HG03460 (cell line): Measurements from ENCODE around the gene SLC2A4.

Source experiments
- ATAC-seq: cut with Tn5 transposase; IDR thresholded peaks from one replicate; pipeline ENCODE4 v1.9.1; 2021; ENCODE audit not compliant: unreplicated experiment

SLC2A4 gene

DNA sequence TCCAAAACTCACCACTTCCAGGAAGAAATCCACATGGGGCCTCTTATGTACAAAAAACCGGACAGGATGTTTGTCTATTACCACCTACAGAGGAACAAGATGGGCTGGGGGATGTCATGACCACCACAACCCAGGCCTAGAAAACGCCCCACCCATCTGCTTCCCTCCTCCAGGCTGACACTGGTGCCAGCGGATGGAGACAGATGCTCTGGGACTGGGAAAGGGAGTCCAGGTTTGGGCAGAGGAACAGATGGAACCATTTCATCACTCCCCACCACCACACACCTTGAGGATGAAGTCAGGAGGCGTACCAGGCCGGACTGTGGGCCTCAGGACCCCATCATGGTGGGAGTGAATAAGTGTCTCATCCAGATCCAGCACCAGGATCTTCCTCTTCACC is 34.7 kb upstream of the SLC2A4 start:
- ATAC-seq: no peak

DNA sequence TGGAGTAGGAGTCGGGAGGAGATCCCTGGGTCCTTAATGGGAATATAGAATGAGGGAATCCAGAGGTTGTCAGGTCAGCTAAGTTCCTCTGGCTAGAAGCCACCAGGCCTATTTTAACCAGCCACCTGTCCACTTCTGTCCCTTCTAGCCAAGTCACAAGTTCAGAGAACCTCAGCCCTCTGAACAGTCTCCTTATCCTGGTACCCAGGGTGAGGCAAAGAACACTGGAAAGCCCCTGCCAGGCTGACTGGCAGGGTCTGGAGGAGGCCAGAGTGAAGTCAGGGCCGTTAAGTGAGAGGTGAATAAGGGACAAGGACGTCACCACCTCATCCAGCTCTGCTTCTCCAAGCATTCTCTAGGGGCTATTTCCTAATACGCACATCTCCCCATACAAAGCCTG is 32.7 kb upstream of the SLC2A4 start:
- ATAC-seq: no peak

- ATAC-seq: no peak
Observed at GRCh38 chr17:7249214-7249613, 32.3 kb upstream of the SLC2A4 start.

- ATAC-seq: no peak
Observed at GRCh38 chr17:7249830-7250229, 31.7 kb upstream of the SLC2A4 start.

GRCh38 chr17:7250695-7251627 is 30.6 kb upstream of the SLC2A4 start:
- no peak for ATAC-seq

GRCh38 chr17:7251661-7252175 is 29.8 kb upstream of the SLC2A4 start, which contains the start of gene CTDNEP1:
Gene CTDNEP1 (minus strand): TSS chr17:7251734. CDS start chr17:7251296, 438 bp downstream.
- ATAC-seq: peak; percentile 82

DNA sequence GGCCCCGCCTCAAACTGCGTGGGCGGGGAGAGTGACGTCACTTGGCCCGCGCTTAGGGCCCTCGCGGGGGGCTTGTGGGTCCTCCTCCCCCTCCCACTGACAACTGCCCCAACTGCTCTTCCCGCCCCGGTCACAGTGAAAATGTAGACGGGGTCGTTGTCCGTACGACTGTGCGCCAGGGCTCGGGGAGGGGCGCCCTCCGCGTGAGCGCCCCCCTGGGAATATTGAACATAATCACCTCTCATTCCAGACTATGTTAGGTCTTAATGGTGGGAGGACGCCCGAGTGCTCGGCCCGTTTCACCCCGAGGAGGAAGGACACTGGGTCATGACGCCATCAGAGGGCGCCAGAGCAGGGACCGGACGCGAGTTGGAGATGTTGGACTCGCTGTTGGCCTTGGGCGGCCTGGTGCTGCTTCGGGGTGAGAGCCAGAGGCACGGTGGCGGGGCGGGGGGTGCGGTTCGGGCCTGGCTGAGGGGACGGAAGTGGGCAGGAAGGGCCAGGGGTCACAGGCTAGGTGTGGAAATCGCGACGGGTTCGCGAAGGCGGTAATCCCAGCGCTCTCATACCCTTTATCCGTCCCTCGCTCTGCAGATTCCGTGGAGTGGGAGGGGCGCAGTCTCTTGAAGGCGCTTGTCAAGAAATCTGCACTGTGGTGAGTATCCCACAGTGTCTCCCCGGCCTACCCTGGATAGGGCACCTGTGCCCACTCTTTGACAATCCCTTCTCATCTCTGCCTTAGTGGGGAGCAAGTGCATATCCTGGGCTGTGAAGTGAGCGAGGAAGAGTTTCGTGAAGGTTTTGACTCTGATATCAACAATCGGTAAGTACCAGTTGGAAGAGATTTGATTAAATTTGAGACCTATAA is 29.1 kb upstream of the SLC2A4 start, which contains the start of gene ELP5:
Gene ELP5, plus strand, starts transcription at position 40 of the 868 bp plus-strand sequence. Its CDS starts 336 bp downstream, at position 376.
- peak; percentile 58 for ATAC-seq

DNA sequence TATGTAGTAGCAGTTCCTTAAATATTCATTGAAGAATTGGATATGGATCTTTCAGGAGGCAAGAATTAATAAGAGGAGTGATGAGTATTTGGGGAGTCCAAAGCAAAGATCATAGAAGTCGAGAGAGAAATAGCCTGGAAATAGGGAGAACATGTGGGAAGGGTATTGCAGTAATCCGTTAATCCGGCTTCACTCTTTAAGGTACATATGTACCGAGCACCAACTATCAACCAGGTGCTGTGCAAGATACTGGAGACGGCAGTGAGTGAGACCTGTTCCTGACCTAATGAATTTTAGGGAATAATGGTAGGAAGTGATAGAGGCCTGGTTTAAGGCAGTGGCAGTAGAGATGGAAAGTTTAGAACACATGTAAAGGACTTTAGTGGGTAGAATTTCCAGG is 28.4 kb upstream of the SLC2A4 start:
- no peak for ATAC-seq

- ATAC-seq: no peak
Observed at GRCh38 chr17:7254511-7254910, 27.0 kb upstream of the SLC2A4 start.

GRCh38 chr17:7256766-7257456 is 24.6 kb upstream of the SLC2A4 start:
- ATAC-seq: no peak

DNA sequence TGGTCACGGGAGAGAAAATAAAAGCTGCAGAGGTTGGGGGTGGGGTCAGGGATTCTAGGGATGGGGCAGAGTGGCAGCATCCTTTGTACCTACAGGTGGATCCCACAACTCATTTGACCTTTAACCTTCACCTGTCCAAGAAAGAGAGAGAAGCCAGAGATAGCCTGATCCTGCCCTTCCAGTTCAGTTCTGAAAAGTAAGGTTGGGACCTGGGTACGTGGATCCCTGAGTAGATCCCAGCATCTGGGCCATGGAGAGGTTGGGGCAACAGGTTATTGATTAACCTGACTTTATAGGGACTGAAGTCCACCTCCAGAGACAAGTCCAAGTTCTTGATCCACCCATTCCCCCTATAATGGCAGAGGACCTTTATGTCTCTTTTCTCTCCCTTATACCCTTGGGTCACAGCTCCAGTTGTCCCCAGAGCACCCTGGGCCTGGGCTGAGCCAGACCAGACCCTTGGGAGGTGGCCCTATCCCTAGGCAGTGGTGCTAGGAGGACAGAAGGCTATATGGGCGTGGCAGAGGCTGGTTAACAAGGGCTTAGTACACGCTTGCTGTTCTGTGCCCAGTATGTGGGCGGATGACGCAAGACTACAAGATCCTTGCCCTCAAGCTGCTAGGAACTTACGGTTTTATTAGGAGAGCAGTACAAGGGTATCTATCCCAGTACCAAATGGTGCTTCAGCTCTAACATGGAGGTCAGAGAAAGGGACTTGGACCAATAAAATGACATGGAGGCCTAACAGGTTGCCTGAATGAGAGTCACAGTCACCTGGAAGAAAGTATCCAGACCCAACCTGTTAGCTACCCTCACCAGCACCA is 22.6 kb upstream of the SLC2A4 start:
- ATAC-seq: no peak

- no peak for ATAC-seq
Observed at GRCh38 chr17:7259555-7259889, 22.0 kb upstream of the SLC2A4 start.

- no peak for ATAC-seq
Observed at GRCh38 chr17:7260151-7260550, 21.4 kb upstream of the SLC2A4 start.

DNA sequence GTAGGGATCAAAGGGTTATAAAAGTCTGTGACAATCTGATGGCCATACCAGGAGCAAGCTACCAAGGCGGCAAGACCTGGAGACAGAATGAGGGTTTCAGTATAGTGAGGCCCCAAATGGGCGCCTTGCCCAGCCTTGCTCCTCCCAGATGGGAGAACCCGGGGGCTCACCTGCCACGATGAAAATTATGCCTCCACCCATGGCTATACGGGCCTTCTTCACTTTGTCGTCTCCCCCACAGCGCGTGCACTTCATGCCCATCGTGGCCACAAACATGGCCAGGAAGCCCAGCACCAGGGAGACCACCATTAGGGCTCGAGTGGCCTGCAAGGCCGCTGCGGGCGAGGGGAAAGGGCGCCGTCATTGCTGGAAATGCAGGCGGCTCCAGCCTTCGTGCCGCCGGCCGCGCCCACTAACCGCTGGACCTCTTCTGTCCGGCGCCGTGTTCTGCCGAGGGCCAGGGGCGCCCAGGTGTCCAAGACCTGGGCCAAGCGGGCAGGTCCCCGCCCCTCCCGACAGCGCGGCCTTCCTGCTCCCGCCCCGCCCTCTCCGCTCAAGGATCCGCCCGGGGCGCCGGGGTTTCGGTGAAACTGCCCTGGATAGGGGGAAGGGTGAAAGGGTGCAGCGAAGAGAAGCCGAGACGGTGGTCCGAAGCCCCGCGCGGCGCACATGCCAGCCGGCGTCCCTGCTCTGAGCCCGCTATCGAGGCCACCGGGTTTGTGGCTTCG is 20.7 kb upstream of the SLC2A4 start:
- no peak for ATAC-seq

DNA sequence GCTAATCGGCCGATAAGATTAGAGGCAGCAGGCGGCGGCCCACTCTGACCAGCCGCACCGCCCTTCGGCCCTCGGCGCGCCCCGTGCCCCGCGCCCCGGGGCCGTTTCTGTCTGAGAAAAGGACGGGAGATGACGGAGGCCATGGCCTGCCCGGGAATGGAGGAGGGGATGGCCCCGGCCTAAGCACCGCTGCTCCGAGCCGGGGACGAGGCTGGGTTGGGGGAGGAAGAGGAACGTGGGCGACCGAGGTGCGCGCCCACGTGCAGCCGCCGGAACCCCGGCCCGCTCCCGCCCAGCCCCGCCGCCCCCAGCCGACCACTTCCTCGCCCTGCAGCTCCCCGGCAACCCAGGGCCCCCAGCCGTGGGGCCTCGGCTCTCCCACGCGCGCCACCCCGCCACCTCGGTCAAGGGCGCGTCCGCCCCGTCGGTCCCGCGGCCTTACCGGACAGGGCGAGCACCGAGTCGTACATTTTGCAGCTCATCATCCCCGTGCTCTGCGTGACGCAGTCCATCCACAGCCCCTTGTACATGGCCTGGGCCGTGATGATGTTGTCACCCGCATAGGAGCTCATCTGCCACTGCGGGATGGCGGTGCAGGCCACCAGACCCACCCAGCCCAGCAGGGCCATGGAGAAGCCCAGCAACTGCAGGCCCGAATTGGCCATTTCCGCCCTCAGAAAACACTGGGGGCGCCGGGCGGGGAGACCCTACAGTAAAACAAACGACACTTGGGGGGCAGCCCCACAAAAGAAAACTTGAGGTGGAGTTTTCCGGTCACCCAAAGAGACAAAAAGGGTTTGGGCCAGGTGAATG is 19.9 kb upstream of the SLC2A4 start:
- no peak for ATAC-seq

DNA sequence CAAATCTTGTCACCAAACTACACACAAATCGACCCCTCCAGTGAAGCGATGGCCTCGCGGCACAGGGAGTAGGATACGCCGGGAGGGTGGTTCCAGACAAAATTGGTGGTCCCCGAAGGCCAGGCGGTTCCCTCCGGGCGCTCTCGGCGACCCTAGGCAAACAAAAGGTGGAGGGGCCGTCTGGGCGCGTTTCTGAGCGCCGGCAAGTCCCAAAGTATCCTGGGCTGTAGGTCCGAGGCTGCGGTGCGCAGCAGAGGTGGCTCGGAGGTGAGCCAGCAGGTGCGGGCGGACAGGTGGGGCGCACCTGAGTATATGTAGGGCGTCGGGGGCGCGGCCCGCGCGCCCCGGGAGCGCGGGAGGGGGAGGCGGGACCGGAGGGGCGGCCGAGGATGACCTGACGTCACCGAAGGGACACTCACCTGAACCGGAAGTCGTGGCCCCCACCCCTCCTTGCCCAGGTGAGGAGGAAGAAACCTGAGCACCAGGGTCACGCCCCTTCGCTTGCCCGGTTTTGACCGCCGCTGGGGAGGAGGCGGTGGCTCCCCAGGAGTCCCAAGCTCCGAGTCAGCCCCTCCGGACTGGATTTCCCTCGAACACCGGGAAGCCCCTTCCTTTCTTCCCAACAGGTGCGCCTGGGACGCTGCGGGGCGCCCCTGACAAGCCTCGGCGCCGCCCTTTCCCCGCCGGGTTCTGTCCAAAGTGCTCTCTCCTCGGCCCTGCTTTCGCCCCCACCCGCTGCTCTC is 19.2 kb upstream of the SLC2A4 start, which contains the start of gene CLDN7:
Gene CLDN7, minus strand, starts transcription at position 287 of the 743 bp plus-strand sequence. CDS start 435 bp downstream, outside the sequence.
- no peak for ATAC-seq

DNA sequence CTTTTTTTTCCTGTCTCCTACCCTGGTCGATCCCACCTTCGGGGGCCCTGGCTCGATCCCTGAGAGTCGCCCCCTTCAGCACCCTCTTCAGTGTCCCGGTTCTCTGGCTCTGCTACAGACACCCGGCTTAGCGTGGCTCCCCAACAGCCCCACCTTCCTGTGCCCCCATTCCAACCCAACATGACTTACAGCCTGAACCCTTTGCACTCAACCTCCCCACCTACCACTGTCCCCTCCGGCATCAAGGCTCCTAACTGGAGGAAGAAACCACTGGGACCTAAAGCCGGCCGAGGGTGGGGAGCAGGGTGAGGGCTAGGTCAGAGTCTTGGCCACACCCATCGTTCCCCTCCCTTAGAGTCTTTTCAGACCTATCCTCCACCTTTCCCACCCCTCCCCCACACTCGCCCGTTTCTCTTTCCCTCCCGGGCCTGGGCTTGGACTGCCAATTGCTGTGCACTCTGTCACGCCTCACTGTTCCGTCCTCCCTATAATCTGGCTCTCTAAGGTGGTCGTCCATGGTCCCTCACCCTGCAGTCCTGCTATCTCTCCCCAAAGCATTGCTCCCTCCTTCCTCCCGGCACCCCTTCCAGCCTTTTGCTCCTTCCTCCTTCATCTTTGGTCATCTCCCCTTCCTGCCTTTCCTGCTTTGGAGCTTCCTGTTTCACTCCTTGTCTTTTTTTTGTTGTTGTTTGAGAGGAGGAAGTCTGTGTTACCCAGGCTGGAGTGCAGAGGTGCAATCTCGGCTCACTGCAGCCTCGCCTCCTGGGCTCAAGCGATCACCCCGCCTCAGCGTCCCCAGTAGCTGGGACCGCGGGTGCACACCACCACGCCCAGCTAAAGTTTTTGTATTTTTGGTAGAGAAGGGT is 18.4 kb upstream of the SLC2A4 start:
- no peak for ATAC-seq
